Measurements from ENCODE around the gene SEPTIN3.

GRCh38 chr22:42018224-42018623 lies 49.0 kb downstream of the SEPTIN3 start:
- TF ChIP-seq, protein P1, sequence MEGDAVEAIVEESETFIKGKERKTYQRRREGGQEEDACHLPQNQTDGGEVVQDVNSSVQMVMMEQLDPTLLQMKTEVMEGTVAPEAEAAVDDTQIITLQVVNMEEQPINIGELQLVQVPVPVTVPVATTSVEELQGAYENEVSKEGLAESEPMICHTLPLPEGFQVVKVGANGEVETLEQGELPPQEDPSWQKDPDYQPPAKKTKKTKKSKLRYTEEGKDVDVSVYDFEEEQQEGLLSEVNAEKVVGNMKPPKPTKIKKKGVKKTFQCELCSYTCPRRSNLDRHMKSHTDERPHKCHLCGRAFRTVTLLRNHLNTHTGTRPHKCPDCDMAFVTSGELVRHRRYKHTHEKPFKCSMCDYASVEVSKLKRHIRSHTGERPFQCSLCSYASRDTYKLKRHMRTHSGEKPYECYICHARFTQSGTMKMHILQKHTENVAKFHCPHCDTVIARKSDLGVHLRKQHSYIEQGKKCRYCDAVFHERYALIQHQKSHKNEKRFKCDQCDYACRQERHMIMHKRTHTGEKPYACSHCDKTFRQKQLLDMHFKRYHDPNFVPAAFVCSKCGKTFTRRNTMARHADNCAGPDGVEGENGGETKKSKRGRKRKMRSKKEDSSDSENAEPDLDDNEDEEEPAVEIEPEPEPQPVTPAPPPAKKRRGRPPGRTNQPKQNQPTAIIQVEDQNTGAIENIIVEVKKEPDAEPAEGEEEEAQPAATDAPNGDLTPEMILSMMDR (IDR thresholded peaks at IDR 0.05): no peak
- no peak for TF ChIP-seq POLR2A (IDR thresholded peaks at IDR 0.05)
